Upper lobe of left lung (tissue), 6 donors: ENCODE results near the gene BTBD10. TPM values are rescaled to one million over a fixed set of nuclear protein-coding genes. Genes with fewer than 3 reads are reported as not detected.

Experiments
- ATAC-seq, 2 donors: fragments of 200-7000 bp; cut with Tn5 transposase; one replicate each; pipeline ENCODE4 v1.9.1; 2022; ENCODE audit warnings: mild to moderate bottlenecking in 2 of 2, moderate library complexity in 2 of 2; ENCODE audit not compliant: low FRiP score in 2 of 2
- DNase-seq, 2 donors: peaks; one replicate each; pipeline ENCODE4 v3.0.0-alpha.2; 2019 to 2020
- H3K27ac ChIP-seq, 4 donors: fragments of 200-600 bp; sonication (generic); one replicate each; pipeline ENCODE4 v1.5.1; 2016 to 2019
- H3K27me3 ChIP-seq, 4 donors: fragments of 200-600 bp; sonication (generic); one replicate each; pipeline ENCODE4 v1.5.1; 2017 to 2019
- H3K36me3 ChIP-seq, 4 donors: fragments of 200-600 bp; sonication (generic); one replicate each; pipeline ENCODE4 v1.5.1; 2016 to 2019
- H3K4me1 ChIP-seq, 4 donors: fragments of 200-600 bp; sonication (generic); one replicate each; pipeline ENCODE4 v1.5.1; 2018 to 2019
- H3K4me3 ChIP-seq, 4 donors: fragments of 200-600 bp; sonication (generic); one replicate each; pipeline ENCODE4 v1.5.1; 2017 to 2019; ENCODE audit warnings: mild to moderate bottlenecking in 2 of 4, moderate library complexity in 1 of 4
- H3K9me3 ChIP-seq, 4 donors: fragments of 200-600 bp; sonication (generic); one replicate each; pipeline ENCODE4 v1.5.1; 2018 to 2019
- CTCF ChIP-seq, 6 experiments: fragments of 450-650 bp in 4 of 6; fragments of 200-600 bp in 2 of 6; sonication (generic) in 2 of 6; IDR thresholded peaks; one replicate each; pipeline ENCODE4 v1.5.1; 2016 to 2019; ENCODE audit warnings: antibody characterized with exemption in 6 of 6
- EP300 ChIP-seq, 4 donors: sonication (generic); formaldehyde crosslinking; IDR thresholded peaks; one replicate each; pipeline ENCODE4 v1.5.1; 2017; ENCODE audit warnings: antibody characterized with exemption in 4 of 4, control low read depth in 2 of 4
- POLR2A ChIP-seq, 4 donors: fragments of 450-650 bp; IDR thresholded peaks; one replicate each; pipeline ENCODE4 v1.5.1; 2016 to 2017; ENCODE audit warnings: antibody characterized with exemption in 4 of 4, mild to moderate bottlenecking in 2 of 4
- POLR2AphosphoS5 ChIP-seq, 2 donors: sonication (generic); formaldehyde crosslinking; IDR thresholded peaks; one replicate each; pipeline ENCODE4 v1.5.1; 2017; ENCODE audit warnings: antibody characterized with exemption in 2 of 2
- WGBS, 2 donors: methylation state at CpG; one replicate each; pipeline ENCODE4 v1.1.5; 2017 to 2018; 5-methylcytosine and 5-hydroxymethylcytosine counted together
- total RNA-seq, 6 donors: library from RNA; depleted of rRNA in 4 of 6; stranded (reverse); fragments of >200 nt in 4 of 6; gene quantifications; one replicate each; pipeline versions ENCODE4 v1.1.0 to v1.2.1, GENCODE V29; 2016 to 2021
- donor health status: DM: no; HTN: no; CAD: no; lungs with moderate emphysema.
- donor health status: DM: no; HTN: yes; CAD: no; lungs with severe emphysema.

Gene BTBD10
- total RNA-seq, 6 donors from 2014 or later = 10.7 to 62.9 (median 26.6) TPM

GRCh38 chr11:13373216-13373615 is 89.8 kb downstream of the BTBD10 start:
- H3K27ac ChIP-seq = no peak overlapping the region
- peaks cover 47 to 99% (median 80%) of the 10 kb centered on the region in 4 donors for H3K36me3 ChIP-seq
- DNase-seq (no peak), ATAC-seq (no peak)
- WGBS, 2 donors = 75 to 100% methylated on average over 2 of the region's 2 CpGs
- H3K4me1 ChIP-seq = peaks cover 0 to under 1% (median 0%) of the 10 kb centered on the region in 4 donors
- no peaks in the 10 kb centered on the region for H3K9me3 ChIP-seq
- TF ChIP-seq POLR2A (IDR thresholded peaks at IDR 0.05) (no peak), CTCF (IDR thresholded peaks at IDR 0.05) (no peak), POLR2AphosphoS5 (IDR thresholded peaks at IDR 0.05) (no peak)
- no peaks in the 10 kb centered on the region for H3K27me3 ChIP-seq
- no peak overlapping the region for H3K4me3 ChIP-seq

- 74 to 77% methylated on average over 5 of the region's 5 CpGs for WGBS, 2 donors
These were observed 95.0 kb downstream of the BTBD10 start for GRCh38 chr11:13368041-13368446.

GRCh38 chr11:13367115-13367514 is 95.9 kb downstream of the BTBD10 start:
- ATAC-seq = no peak

More at GRCh38 chr11:13368041-13368446, 95.0 kb downstream of the BTBD10 start:
- ATAC-seq = no peak
- no peak overlapping the region for H3K27ac ChIP-seq
- H3K4me3 ChIP-seq = no peak overlapping the region
- TF ChIP-seq POLR2A (IDR thresholded peaks at IDR 0.05) (no peak), CTCF (IDR thresholded peaks at IDR 0.05) (no peak), EP300 (IDR thresholded peaks at IDR 0.05) (no peak), POLR2AphosphoS5 (IDR thresholded peaks at IDR 0.05) (no peak)
- no peaks in the 10 kb centered on the region for H3K9me3 ChIP-seq
- no peaks in the 10 kb centered on the region for H3K27me3 ChIP-seq
- peaks cover 43 to 92% (median 75%) of the 10 kb centered on the region in 4 donors for H3K36me3 ChIP-seq
- no peak for DNase-seq
- no peaks in the 10 kb centered on the region for H3K4me1 ChIP-seq

GRCh38 chr11:13366266-13367026 is 96.6 kb downstream of the BTBD10 start:
- no peak for TF ChIP-seq POLR2AphosphoS5 (IDR thresholded peaks at IDR 0.05)
- no peak for TF ChIP-seq CTCF (IDR thresholded peaks at IDR 0.05)
- TF ChIP-seq EP300 (IDR thresholded peaks at IDR 0.05) = no peak
- no peak for TF ChIP-seq POLR2A (IDR thresholded peaks at IDR 0.05)
- H3K27me3 ChIP-seq = no peaks in the 10 kb centered on the region
- H3K4me1 ChIP-seq = peaks cover 0 to 3% (median 0%) of the 10 kb centered on the region in 4 donors
- WGBS, 2 donors = 87 to 91% methylated on average over 7 of the region's 7 CpGs
- H3K36me3 ChIP-seq = peaks cover 46 to 90% (median 68%) of the 10 kb centered on the region in 4 donors
- no peak overlapping the region for H3K27ac ChIP-seq
- ATAC-seq (no peak), DNase-seq (no peak)
- no peaks in the 10 kb centered on the region for H3K9me3 ChIP-seq
- H3K4me3 ChIP-seq = no peak overlapping the region

More at GRCh38 chr11:13367115-13367514, 95.9 kb downstream of the BTBD10 start:
- no peak overlapping the region for H3K4me3 ChIP-seq
- no peaks in the 10 kb centered on the region for H3K9me3 ChIP-seq
- TF ChIP-seq POLR2A (IDR thresholded peaks at IDR 0.05) (no peak), CTCF (IDR thresholded peaks at IDR 0.05) (no peak), POLR2AphosphoS5 (IDR thresholded peaks at IDR 0.05) (no peak), EP300 (IDR thresholded peaks at IDR 0.05) (no peak)
- H3K27me3 ChIP-seq = no peaks in the 10 kb centered on the region
- H3K4me1 ChIP-seq = no peaks in the 10 kb centered on the region
- peaks cover 40 to 90% (median 68%) of the 10 kb centered on the region in 4 donors for H3K36me3 ChIP-seq
- WGBS, 2 donors = 98% methylated on average over 4 of the region's 4 CpGs
- no peak overlapping the region for H3K27ac ChIP-seq
- no peak for DNase-seq
